Thyroid gland (tissue), 4 donors: ENCODE data around the gene GPR42.

ENCODE experiments used
- CTCF ChIP-seq, 6 experiments: fragments of 200-600 bp in 3 of 6; fragments of 450-650 bp in 3 of 6; sonication (generic) in 3 of 6; IDR thresholded peaks; one replicate each; pipeline ENCODE4 v1.5.1; 2016 to 2019; ENCODE audit warnings: antibody characterized with exemption in 6 of 6, mild to moderate bottlenecking in 2 of 6, inconsistent platforms in 1 of 6, moderate library complexity in 1 of 6
- POLR2A ChIP-seq, 2 donors: fragments of 450-650 bp; IDR thresholded peaks; one replicate each; pipeline ENCODE4 v1.6.1; 2017; ENCODE audit warnings: antibody characterized with exemption in 2 of 2, mild to moderate bottlenecking in 2 of 2, moderate library complexity in 1 of 2

GRCh38 chr19:35399231-35399630, 28.4 kb downstream of the GPR42 start:
- TF ChIP-seq CTCF (IDR thresholded peaks at IDR 0.05) (no peak), POLR2A (IDR thresholded peaks at IDR 0.05) (no peak)
